ENCODE data around the gene RPL34.

RPL34 gene

GRCh38 chr4:108611365-108611764 is 9.0 kb upstream of the RPL34 start:
- Histone ChIP-seq H3K4me1 (ENCODE audit: insufficient read depth, low read length) (peaks cover 6% of the 10 kb centered on the region; the same call in 1 of the 2 replicates), H3K9me3 (ENCODE audit: control insufficient read depth, insufficient read depth, low read length) (no peaks in the 10 kb centered on the region), H3K36me3 (ENCODE audit: insufficient read depth, low read length) (no peaks in the 10 kb centered on the region), H3K9ac (ENCODE audit: low read depth, low read length) (no peak overlapping the region)

GRCh38 chr4:108612365-108612764 is 8.0 kb upstream of the RPL34 start:
- Histone ChIP-seq H3K9me3 (ENCODE audit: control insufficient read depth, insufficient read depth, low read length) (no peaks in the 10 kb centered on the region), H3K36me3 (ENCODE audit: insufficient read depth, low read length) (no peaks in the 10 kb centered on the region), H3K4me1 (ENCODE audit: insufficient read depth, low read length) (peaks cover 6% of the 10 kb centered on the region; the same call in 1 of the 2 replicates)

GRCh38 chr4:108619372-108620100 is 840 bp upstream of the RPL34 start:
- Histone ChIP-seq H3K4me1 (ENCODE audit: insufficient read depth, low read length) (no peaks in the 10 kb centered on the region; the same call in 1 of the 2 replicates), H3K9ac (ENCODE audit: low read depth, low read length) (peak overlapping the region; percentile 98; the same call in 1 of the 2 replicates), H3K36me3 (ENCODE audit: insufficient read depth, low read length) (peaks cover 28% of the 10 kb centered on the region), H3K9me3 (ENCODE audit: control insufficient read depth, insufficient read depth, low read length) (no peaks in the 10 kb centered on the region)

More at GRCh38 chr4:108612365-108612764, 8.0 kb upstream of the RPL34 start:
- H3K9ac ChIP-seq (ENCODE audit: low read depth, low read length), result no peak overlapping the region

GRCh38 chr4:108620933-108621905 is 843 bp downstream of the RPL34 start:
- Histone ChIP-seq H3K9ac (ENCODE audit: low read depth, low read length) (peak overlapping the region; percentile 98), H3K36me3 (ENCODE audit: insufficient read depth, low read length) (peaks cover 40% of the 10 kb centered on the region), H3K9me3 (ENCODE audit: control insufficient read depth, insufficient read depth, low read length) (no peaks in the 10 kb centered on the region), H3K4me1 (ENCODE audit: insufficient read depth, low read length) (no peaks in the 10 kb centered on the region; the same call in 1 of the 2 replicates)

GRCh38 chr4:108622022-108622421 is 1.6 kb downstream of the RPL34 start:
- Histone ChIP-seq H3K9me3 (ENCODE audit: control insufficient read depth, insufficient read depth, low read length) (no peaks in the 10 kb centered on the region), H3K36me3 (ENCODE audit: insufficient read depth, low read length) (peaks cover 46% of the 10 kb centered on the region), H3K9ac (ENCODE audit: low read depth, low read length) (peak overlapping the region; percentile 98; the same call in 1 of the 2 replicates), H3K4me1 (ENCODE audit: insufficient read depth, low read length) (no peaks in the 10 kb centered on the region; the same call in 1 of the 2 replicates)

GRCh38 chr4:108622828-108623227 is 2.5 kb downstream of the RPL34 start:
- no peaks in the 10 kb centered on the region; the same call in 1 of the 2 replicates for H3K4me1 ChIP-seq (ENCODE audit: insufficient read depth, low read length)
- no peak overlapping the region for H3K9ac ChIP-seq (ENCODE audit: low read depth, low read length)
- H3K9me3 ChIP-seq (ENCODE audit: control insufficient read depth, insufficient read depth, low read length), result no peaks in the 10 kb centered on the region
- peaks cover 48% of the 10 kb centered on the region for H3K36me3 ChIP-seq (ENCODE audit: insufficient read depth, low read length)

- no peaks in the 10 kb centered on the region; the same call in 1 of the 2 replicates for H3K4me1 ChIP-seq (ENCODE audit: insufficient read depth, low read length)
- no peaks in the 10 kb centered on the region for H3K9me3 ChIP-seq (ENCODE audit: control insufficient read depth, insufficient read depth, low read length)
- H3K9ac ChIP-seq (ENCODE audit: low read depth, low read length), result no peak overlapping the region
- peaks cover 50% of the 10 kb centered on the region for H3K36me3 ChIP-seq (ENCODE audit: insufficient read depth, low read length)
These were observed 4.1 kb downstream of the RPL34 start for GRCh38 chr4:108624263-108625056.

- H3K36me3 ChIP-seq (ENCODE audit: insufficient read depth, low read length), result peaks cover 55% of the 10 kb centered on the region
These were observed 5.7 kb downstream of the RPL34 start for GRCh38 chr4:108626056-108626455.

GRCh38 chr4:108628411-108628810 is 8.0 kb downstream of the RPL34 start:
- Histone ChIP-seq H3K4me1 (ENCODE audit: insufficient read depth, low read length) (no peaks in the 10 kb centered on the region), H3K36me3 (ENCODE audit: insufficient read depth, low read length) (peaks cover 49% of the 10 kb centered on the region), H3K9ac (ENCODE audit: low read depth, low read length) (no peak overlapping the region), H3K9me3 (ENCODE audit: control insufficient read depth, insufficient read depth, low read length) (no peaks in the 10 kb centered on the region)

More at GRCh38 chr4:108626056-108626455, 5.7 kb downstream of the RPL34 start:
- H3K4me1 ChIP-seq (ENCODE audit: insufficient read depth, low read length), result no peaks in the 10 kb centered on the region
- no peak overlapping the region for H3K9ac ChIP-seq (ENCODE audit: low read depth, low read length)
- no peaks in the 10 kb centered on the region for H3K9me3 ChIP-seq (ENCODE audit: control insufficient read depth, insufficient read depth, low read length)

- Histone ChIP-seq H3K4me1 (ENCODE audit: insufficient read depth, low read length) (no peaks in the 10 kb centered on the region), H3K9ac (ENCODE audit: low read depth, low read length) (no peak overlapping the region), H3K9me3 (ENCODE audit: control insufficient read depth, insufficient read depth, low read length) (no peaks in the 10 kb centered on the region), H3K36me3 (ENCODE audit: insufficient read depth, low read length) (peaks cover 16% of the 10 kb centered on the region)
These were observed 14.8 kb downstream of the RPL34 start for GRCh38 chr4:108635070-108635655.

GRCh38 chr4:108636246-108636645 is 15.9 kb downstream of the RPL34 start:
- Histone ChIP-seq H3K9me3 (ENCODE audit: control insufficient read depth, insufficient read depth, low read length) (no peaks in the 10 kb centered on the region), H3K9ac (ENCODE audit: low read depth, low read length) (no peak overlapping the region), H3K36me3 (ENCODE audit: insufficient read depth, low read length) (peaks cover 16% of the 10 kb centered on the region), H3K4me1 (ENCODE audit: insufficient read depth, low read length) (no peaks in the 10 kb centered on the region)

GRCh38 chr4:108637856-108638255 is 17.5 kb downstream of the RPL34 start:
- no peak overlapping the region for H3K9ac ChIP-seq (ENCODE audit: low read depth, low read length)
- H3K9me3 ChIP-seq (ENCODE audit: control insufficient read depth, insufficient read depth, low read length), result no peaks in the 10 kb centered on the region
- no peaks in the 10 kb centered on the region for H3K4me1 ChIP-seq (ENCODE audit: insufficient read depth, low read length)
- peaks cover 6% of the 10 kb centered on the region; the same call in 1 of the 2 replicates for H3K36me3 ChIP-seq (ENCODE audit: insufficient read depth, low read length)

- no peaks in the 10 kb centered on the region for H3K4me1 ChIP-seq (ENCODE audit: insufficient read depth, low read length)
These were observed 23.9 kb downstream of the RPL34 start for GRCh38 chr4:108644237-108644636.

More at GRCh38 chr4:108644237-108644636, 23.9 kb downstream of the RPL34 start:
- Histone ChIP-seq H3K36me3 (ENCODE audit: insufficient read depth, low read length) (no peaks in the 10 kb centered on the region), H3K9ac (ENCODE audit: low read depth, low read length) (no peak overlapping the region), H3K9me3 (ENCODE audit: control insufficient read depth, insufficient read depth, low read length) (no peaks in the 10 kb centered on the region)

Data from ES-I3 (cell line).